Activated CD8-positive, alpha-beta T cell treated with anti-CD3 and anti-CD28 coated beads for 36 hours (primary cell): ENCODE measurements around the gene DENND4A. TPM values are rescaled to one million over a fixed set of nuclear protein-coding genes. Genes with fewer than 3 reads are reported as not detected.

Experiments
- ATAC-seq: fragments of 200-7000 bp; cut with Tn5 transposase; one replicate; pipeline ENCODE4 v1.10.0; 2021; ENCODE audit warnings: mild to moderate bottlenecking, moderate library complexity
- CTCF ChIA-PET: fragments of 350-600 bp; sonication (Branson Sonifier 250); formaldehyde crosslinking; loops from one replicate; lab custom pipeline; 2021; ENCODE audit warnings: antibody characterized with exemption; lab: Charles Lee
- POLR2A ChIA-PET: fragments of 350-600 bp; sonication (Branson Sonifier 250); formaldehyde crosslinking; loops from one replicate; lab custom pipeline; 2021; ENCODE audit warnings: antibody characterized with exemption; lab: Charles Lee
- DNase-seq: peaks from one replicate; pipeline ENCODE4 v3.0.0-alpha.2; 2020
- H3K27ac Mint-ChIP-seq: one replicate; pipeline ENCODE4 v1.8.0; 2021; ENCODE audit warnings: mild to moderate bottlenecking, mixed read lengths
- H3K27me3 Mint-ChIP-seq: one replicate; pipeline ENCODE4 v1.8.0; 2021; ENCODE audit warnings: mixed read lengths
- H3K36me3 Mint-ChIP-seq: one replicate; pipeline ENCODE4 v1.8.0; 2021; ENCODE audit warnings: low read depth, mixed read lengths
- H3K4me1 Mint-ChIP-seq: one replicate; pipeline ENCODE4 v1.8.0; 2021; ENCODE audit warnings: low read depth, mixed read lengths
- H3K4me3 Mint-ChIP-seq: one replicate; pipeline ENCODE4 v1.8.0; 2021; ENCODE audit warnings: mild to moderate bottlenecking, moderate library complexity, mixed read lengths
- H3K9me3 Mint-ChIP-seq: one replicate; pipeline ENCODE4 v1.8.0; 2021; ENCODE audit warnings: mixed read lengths
- intact Hi-C: fragments of 100-400 bp; cut with micrococcal nuclease; formaldehyde crosslinking; loops from one replicate; pipeline ENCODE4 v1.10.0; 2022
- total RNA-seq, 2 experiments: library from RNA; stranded (reverse); gene quantifications; one replicate each; pipeline ENCODE4 v1.2.3, GENCODE V29; 2021
- TF ChIP-seq, protein P1 (sequence below): fragments of 200-600 bp; IDR thresholded peaks from one replicate; pipeline ENCODE4 v1.8.0; 2022; ENCODE audit warnings: antibody characterized with exemption, mild to moderate bottlenecking

The DENND4A gene
- total RNA-seq, 2 experiments from 2014 or later, result 53.1 to 54.7 TPM

DNA sequence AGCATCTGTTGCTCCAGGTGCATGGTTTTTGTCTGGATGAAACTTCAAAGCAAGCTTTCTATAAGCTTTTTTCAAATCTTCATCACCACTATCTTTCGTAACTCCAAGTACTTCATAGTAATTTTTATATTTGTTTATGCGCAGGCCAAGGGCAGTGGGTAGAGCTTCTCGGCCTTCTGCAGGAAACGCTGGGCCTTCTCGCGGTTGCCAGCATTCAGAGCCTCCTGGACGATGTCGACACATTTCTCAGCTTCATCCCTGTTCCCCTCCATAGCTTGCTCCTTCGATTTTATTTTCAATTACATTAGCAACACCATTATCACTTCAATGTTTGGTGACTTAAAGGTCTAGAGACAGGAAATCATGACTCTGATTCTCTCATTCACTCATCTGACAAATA, 20.2 kb downstream of the DENND4A start:
- CTCF ChIA-PET, result interaction anchor here (1.0 kb wide), 1 partner anchor 46 kb away, joined by 4 read pairs; no protein-coding TSS in a partner anchor
- intact Hi-C loops, result no loop called here
- peaks cover 62% of the 10 kb centered on the region for H3K4me1 Mint-ChIP-seq
- H3K27ac Mint-ChIP-seq, result no peak overlapping the region
- ATAC-seq (no peak), DNase-seq (no peak)
- H3K27me3 Mint-ChIP-seq, result no peaks in the 10 kb centered on the region
- H3K4me3 Mint-ChIP-seq, result no peak overlapping the region
- no peaks in the 10 kb centered on the region for H3K9me3 Mint-ChIP-seq
- TF ChIP-seq, protein P1, sequence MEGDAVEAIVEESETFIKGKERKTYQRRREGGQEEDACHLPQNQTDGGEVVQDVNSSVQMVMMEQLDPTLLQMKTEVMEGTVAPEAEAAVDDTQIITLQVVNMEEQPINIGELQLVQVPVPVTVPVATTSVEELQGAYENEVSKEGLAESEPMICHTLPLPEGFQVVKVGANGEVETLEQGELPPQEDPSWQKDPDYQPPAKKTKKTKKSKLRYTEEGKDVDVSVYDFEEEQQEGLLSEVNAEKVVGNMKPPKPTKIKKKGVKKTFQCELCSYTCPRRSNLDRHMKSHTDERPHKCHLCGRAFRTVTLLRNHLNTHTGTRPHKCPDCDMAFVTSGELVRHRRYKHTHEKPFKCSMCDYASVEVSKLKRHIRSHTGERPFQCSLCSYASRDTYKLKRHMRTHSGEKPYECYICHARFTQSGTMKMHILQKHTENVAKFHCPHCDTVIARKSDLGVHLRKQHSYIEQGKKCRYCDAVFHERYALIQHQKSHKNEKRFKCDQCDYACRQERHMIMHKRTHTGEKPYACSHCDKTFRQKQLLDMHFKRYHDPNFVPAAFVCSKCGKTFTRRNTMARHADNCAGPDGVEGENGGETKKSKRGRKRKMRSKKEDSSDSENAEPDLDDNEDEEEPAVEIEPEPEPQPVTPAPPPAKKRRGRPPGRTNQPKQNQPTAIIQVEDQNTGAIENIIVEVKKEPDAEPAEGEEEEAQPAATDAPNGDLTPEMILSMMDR, result no peak
- POLR2A ChIA-PET, result interaction anchor here (0.6 to 1.2 kb wide), 2 partner anchors 46 to 586 kb away, joined by 4 read pairs; no protein-coding TSS in a partner anchor
- peaks cover 42% of the 10 kb centered on the region for H3K36me3 Mint-ChIP-seq

DNA sequence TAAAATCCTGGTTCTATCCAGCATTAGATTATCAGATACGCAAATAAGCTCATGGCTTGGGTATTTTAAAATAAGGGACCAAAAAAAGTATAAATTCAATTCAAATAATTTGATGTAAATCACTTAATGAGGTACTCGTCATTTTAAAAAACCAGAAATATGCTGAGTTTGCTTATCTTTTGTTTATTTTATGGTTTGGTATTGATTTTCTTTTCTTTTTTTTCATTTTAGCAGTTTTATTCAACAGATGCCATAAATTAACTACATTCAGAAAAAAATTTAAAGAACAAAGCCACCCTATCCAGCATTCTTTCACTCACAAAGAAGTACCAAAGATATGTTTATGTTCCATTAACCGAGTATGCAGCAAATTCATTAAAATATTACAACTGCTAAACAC, 22.6 kb downstream of the DENND4A start:
- H3K4me1 Mint-ChIP-seq, result peaks cover 65% of the 10 kb centered on the region
- intact Hi-C loops, result no loop called here
- DNase-seq (no peak), ATAC-seq (no peak)
- no peaks in the 10 kb centered on the region for H3K9me3 Mint-ChIP-seq
- H3K27ac Mint-ChIP-seq, result no peak overlapping the region
- TF ChIP-seq, protein P1, result no peak
- ChIA-PET POLR2A (interaction anchor here (0.6 kb wide), 1 partner anchor 24 kb away, joined by 4 read pairs; no protein-coding TSS in a partner anchor), CTCF (interaction anchor here (1.0 to 1.3 kb wide), 2 partner anchors 59 to 93 kb away, joined by 3 to 5 read pairs; no protein-coding TSS in a partner anchor)
- H3K27me3 Mint-ChIP-seq, result no peaks in the 10 kb centered on the region
- H3K4me3 Mint-ChIP-seq, result no peak overlapping the region
- H3K36me3 Mint-ChIP-seq, result peaks cover 43% of the 10 kb centered on the region

DNA sequence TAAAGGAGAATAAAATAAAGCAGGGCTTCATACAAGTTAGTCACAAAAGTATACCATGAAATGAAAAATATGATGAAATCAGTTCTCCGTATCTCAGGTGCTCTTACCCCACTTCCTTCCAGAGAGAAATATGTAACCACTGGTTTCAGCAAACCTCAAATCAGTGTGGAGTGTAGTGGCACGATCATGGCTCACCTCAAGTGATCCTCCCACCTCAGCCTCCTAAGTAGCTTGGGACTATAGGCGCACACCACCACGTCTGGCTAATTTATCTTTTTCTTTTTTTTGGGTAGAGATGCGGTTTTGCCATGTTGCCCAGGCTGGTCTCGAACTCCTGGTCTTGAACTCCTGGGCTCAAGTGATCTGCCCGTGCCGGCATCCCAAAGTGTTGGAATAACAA, 24.2 kb downstream of the DENND4A start:
- ATAC-seq (peak; percentile 94), DNase-seq (peak; percentile 66)
- no peaks in the 10 kb centered on the region for H3K9me3 Mint-ChIP-seq
- no peaks in the 10 kb centered on the region for H3K27me3 Mint-ChIP-seq
- H3K27ac Mint-ChIP-seq, result peak overlapping the region; percentile 66
- peaks cover 36% of the 10 kb centered on the region for H3K36me3 Mint-ChIP-seq
- ChIA-PET POLR2A (interaction anchor here (0.6 to 2.8 kb wide), 3 partner anchors 11 to 25 kb away, joined by 3 to 7 read pairs (median 6); partner anchors contain the start of gene DENND4A), CTCF (interaction anchor here (1.0 to 1.3 kb wide), 2 partner anchors 9 to 23 kb away, joined by 3 to 4 read pairs; no protein-coding TSS in a partner anchor)
- intact Hi-C loops, result no loop called here
- TF ChIP-seq, protein P1, result no peak
- no peak overlapping the region for H3K4me3 Mint-ChIP-seq
- H3K4me1 Mint-ChIP-seq, result peaks cover 60% of the 10 kb centered on the region

DNA sequence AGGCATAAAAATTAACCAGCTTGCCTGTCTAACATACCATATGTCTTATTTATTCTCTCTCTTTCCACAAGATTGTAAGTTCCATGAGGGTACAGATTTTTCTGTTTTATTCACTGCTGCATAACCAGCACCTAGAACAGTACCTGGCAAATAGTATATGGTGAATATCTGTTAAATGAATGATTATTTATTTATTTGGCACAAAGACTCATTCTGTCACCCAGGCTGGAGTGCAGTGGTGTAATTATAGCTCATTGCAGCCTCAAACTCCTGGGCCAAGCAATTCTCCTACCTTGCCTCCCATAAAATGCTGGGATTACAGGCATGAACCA, 24.9 kb downstream of the DENND4A start:
- TF ChIP-seq, protein P1, result no peak
- Mint-ChIP-seq H3K27ac (peak overlapping the region; percentile 66), H3K9me3 (no peaks in the 10 kb centered on the region), H3K4me1 (peaks cover 63% of the 10 kb centered on the region), H3K4me3 (no peak overlapping the region), H3K27me3 (no peaks in the 10 kb centered on the region), H3K36me3 (peaks cover 35% of the 10 kb centered on the region)
- ATAC-seq (no peak), DNase-seq (no peak)
- intact Hi-C loops, result no loop called here
- ChIA-PET CTCF (interaction anchor here (1.0 to 1.4 kb wide), 4 partner anchors 10 to 24 kb away, joined by 3 to 4 read pairs (median 3); no protein-coding TSS in a partner anchor), POLR2A (interaction anchor here (1.7 to 2.8 kb wide), 2 partner anchors 11 to 25 kb away, joined by 6 to 7 read pairs; partner anchors contain the start of gene DENND4A)
